ENCODE measurements around the gene LDLRAD1. TPM values are rescaled to one million over a fixed set of nuclear protein-coding genes. Genes with fewer than 3 reads are reported as not detected.

LDLRAD1 gene
- total RNA-seq, 1 experiment from 2014 or later: not detected

GRCh38 chr1:53962395-53962794 is 55.6 kb downstream of the LDLRAD1 start:
- no peak for ATAC-seq
- Histone ChIP-seq H3K9me3 (ENCODE audit: control insufficient read depth, insufficient read depth, low read depth, low read length) (no peaks in the 10 kb centered on the region), H3K27me3 (ENCODE audit: control insufficient read depth, insufficient read depth, low read length) (no peaks in the 10 kb centered on the region), H3K27ac (ENCODE audit: low read length) (no peak overlapping the region), H3K36me3 (ENCODE audit: control insufficient read depth, insufficient read depth, low read length) (peaks cover 35% of the 10 kb centered on the region), H3K4me1 (ENCODE audit: control insufficient read depth, insufficient read depth, low read length) (peaks cover 2% of the 10 kb centered on the region), H3K4me3 (ENCODE audit: low read depth in 2 of 2, low read length in 2 of 2) (no peak overlapping the region)
- ChIA-PET CTCF (interaction anchor here (0.5 to 0.6 kb wide), 2 partner anchors 14 to 181 kb away, joined by 3 read pairs; no protein-coding TSS in a partner anchor), POLR2A (no interaction called here)
- TF ChIP-seq CTCF (IDR thresholded peaks at IDR 0.05) (no peak), TCF7L2 (IDR thresholded peaks at IDR 0.05; ENCODE audit: low read depth, low read length) (no peak), SIN3A (IDR thresholded peaks at IDR 0.05; ENCODE audit: borderline replicate concordance, insufficient read depth, low read depth, low read length) (no peak)
- intact Hi-C loops (cut with micrococcal nuclease; ENCODE audit: unreplicated experiment) (no loop called here), in situ Hi-C loops (cut with HindIII; ENCODE audit: low pct_unique_long_range_greater_than_20kb, low sequenced_read_pairs) (no loop called here)
- no TSS peak for BruUV-seq (replicated peaks)
- DNase-seq (ENCODE audit: low read depth, low spot score): no peak

- H3K4me1 ChIP-seq (ENCODE audit: control insufficient read depth, insufficient read depth, low read length): peaks cover 6% of the 10 kb centered on the region
- H3K36me3 ChIP-seq (ENCODE audit: control insufficient read depth, insufficient read depth, low read length): peaks cover 31% of the 10 kb centered on the region
- in situ Hi-C loops (cut with HindIII; ENCODE audit: low pct_unique_long_range_greater_than_20kb, low sequenced_read_pairs) (no loop called here), intact Hi-C loops (cut with micrococcal nuclease; ENCODE audit: unreplicated experiment) (no loop called here)
- H3K9me3 ChIP-seq (ENCODE audit: control insufficient read depth, insufficient read depth, low read depth, low read length): no peaks in the 10 kb centered on the region
- H3K27ac ChIP-seq (ENCODE audit: low read length): no peak overlapping the region
- BruUV-seq (replicated peaks): no TSS peak
- H3K4me3 ChIP-seq (ENCODE audit: low read depth in 2 of 2, low read length in 2 of 2): no peak overlapping the region
- no peak for DNase-seq (ENCODE audit: low read depth, low spot score)
- POLR2A ChIA-PET: interaction anchor here (0.7 kb wide), 1 partner anchor 23 kb away, joined by 7 read pairs; no protein-coding TSS in a partner anchor
- peak; percentile 73; the same call in 1 of the 2 replicates for ATAC-seq
- TF ChIP-seq POLR2AphosphoS5 (IDR thresholded peaks at IDR 0.05; ENCODE audit: low read depth, low read length) (no peak), CTCF (IDR thresholded peaks at IDR 0.05) (peak; percentile 67)
- CTCF ChIA-PET: interaction anchor here (0.6 to 1.5 kb wide), 11 partner anchors 12 to 122 kb away, joined by 3 to 15 read pairs (median 6); partner anchors contain the start of gene IFT25
- no peaks in the 10 kb centered on the region for H3K27me3 ChIP-seq (ENCODE audit: control insufficient read depth, insufficient read depth, low read length)
These were observed 58.2 kb downstream of the LDLRAD1 start for GRCh38 chr1:53959664-53960250.

Small RNA genes within 50 kb of the gene (microRNA-seq; reads per million reads assigned to microRNA genes)
- gene MIR4781 (ENCODE audit: unreplicated experiment): not detected

Other genes starting within 250 kb of the LDLRAD1 start
- gene NDC1, start 179.9 kb downstream of the LDLRAD1 start, total RNA-seq (2021; ENCODE audit: unreplicated experiment): 44.4 TPM
- 21.4 TPM for gene YIPF1, start 128.4 kb downstream of the LDLRAD1 start, total RNA-seq (2021; ENCODE audit: unreplicated experiment)
- 0.28 TPM for gene DIO1, start 124.0 kb downstream of the LDLRAD1 start, total RNA-seq (2021; ENCODE audit: unreplicated experiment)
- 42.9 TPM for gene IFT25, start 72.5 kb downstream of the LDLRAD1 start, total RNA-seq (2021; ENCODE audit: unreplicated experiment)
- gene LRRC42, start 71.8 kb downstream of the LDLRAD1 start, total RNA-seq (2021; ENCODE audit: unreplicated experiment): 41.0 TPM
- gene TMEM59, start 35.0 kb upstream of the LDLRAD1 start, total RNA-seq (2021; ENCODE audit: unreplicated experiment): 174 TPM
- gene TCEANC2, start 35.4 kb upstream of the LDLRAD1 start, total RNA-seq (2021; ENCODE audit: unreplicated experiment): 5.1 TPM
- not detected for gene CDCP2, start 134.8 kb upstream of the LDLRAD1 start, total RNA-seq (2021; ENCODE audit: unreplicated experiment)
- 19.4 TPM for gene CYB5RL, start 181.8 kb upstream of the LDLRAD1 start, total RNA-seq (2021; ENCODE audit: unreplicated experiment)
- 138 TPM for gene MRPL37, start 182.0 kb upstream of the LDLRAD1 start, total RNA-seq (2021; ENCODE audit: unreplicated experiment)

Measured in Panc1 (cell line).